Karpas-422 (cell line): Measurements from ENCODE around the gene JMJD8. TPM values are rescaled to one million over a fixed set of nuclear protein-coding genes. Genes with fewer than 3 reads are reported as not detected.

Experiments used
- DNase-seq: peaks from one replicate; pipeline ENCODE4 v3.0.0-alpha.2; 2015
- H2AFZ ChIP-seq: fragments of 200-600 bp; sonication (generic); 2 replicates; pipeline ENCODE4 v1.6.1; 2014; ENCODE audit warnings: antibody characterized with exemption, low read length, mixed read lengths
- H3K27ac ChIP-seq: fragments of 200-600 bp; sonication (generic); 2 replicates; pipeline ENCODE4 v1.5.1; 2014; ENCODE audit warnings: mild to moderate bottlenecking, low read length, moderate library complexity
- H3K27me3 ChIP-seq: fragments of 200-600 bp; sonication (generic); 2 replicates; pipeline ENCODE4 v1.6.1; 2014; ENCODE audit warnings: low read length, mixed read lengths
- H3K36me3 ChIP-seq: fragments of 200-600 bp; sonication (generic); 2 replicates; pipeline ENCODE4 v1.6.1; 2014; ENCODE audit warnings: low read length, mixed read lengths; ENCODE audit not compliant: insufficient read depth
- H3K4me1 ChIP-seq: fragments of 200-600 bp; sonication (generic); 2 replicates; pipeline ENCODE4 v1.6.1; 2014; ENCODE audit warnings: mild to moderate bottlenecking, low read length, mixed read lengths
- H3K4me2 ChIP-seq: fragments of 200-600 bp; sonication (generic); 2 replicates; pipeline ENCODE4 v1.6.1; 2014; ENCODE audit warnings: low read length, low read depth, mild to moderate bottlenecking; ENCODE audit not compliant: poor library complexity, severe bottlenecking
- H3K4me3 ChIP-seq: fragments of 200-600 bp; sonication (generic); 2 replicates; pipeline ENCODE4 v1.5.1; 2014; ENCODE audit warnings: mild to moderate bottlenecking, antibody characterized with exemption, low read length, mixed read lengths
- H3K79me2 ChIP-seq: fragments of 200-600 bp; sonication (generic); 2 replicates; pipeline ENCODE4 v1.6.1; 2014; ENCODE audit warnings: mild to moderate bottlenecking, low read length, mixed read lengths
- H3K9ac ChIP-seq: fragments of 200-600 bp; sonication (generic); 2 replicates; pipeline ENCODE4 v1.6.0; 2014; ENCODE audit warnings: low read length
- H3K9me2 ChIP-seq: fragments of 200-600 bp; sonication (generic), shearing (Covaris generic); replicated peaks from 2 replicates; pipeline ENCODE4 v1.6.0; 2014; ENCODE audit warnings: mild to moderate bottlenecking, low read length, moderate library complexity; ENCODE audit not compliant: insufficient read depth
- H3K9me3 ChIP-seq: fragments of 300-700, 200-600 bp; sonication (generic); 2 replicates; pipeline ENCODE4 v1.6.1; 2014; ENCODE audit warnings: low read length, mixed read lengths
- H4K20me1 ChIP-seq: fragments of 200-600 bp; sonication (generic); 2 replicates; pipeline ENCODE4 v1.6.1; 2014; ENCODE audit warnings: mild to moderate bottlenecking, antibody characterized with exemption, low read length, low read depth; ENCODE audit not compliant: insufficient read depth
- total RNA-seq: library from RNA; depleted of rRNA; stranded (reverse); fragments of >200 nt; shearing (Covaris generic); gene quantifications from 2 replicates; pipeline ENCODE4 v1.2.3, GENCODE V29; 2014; ENCODE audit warnings: low replicate concordance; rRNA removed

The JMJD8 gene
- total RNA-seq, 1 experiment from 2014 or later: 28.1 TPM

DNA sequence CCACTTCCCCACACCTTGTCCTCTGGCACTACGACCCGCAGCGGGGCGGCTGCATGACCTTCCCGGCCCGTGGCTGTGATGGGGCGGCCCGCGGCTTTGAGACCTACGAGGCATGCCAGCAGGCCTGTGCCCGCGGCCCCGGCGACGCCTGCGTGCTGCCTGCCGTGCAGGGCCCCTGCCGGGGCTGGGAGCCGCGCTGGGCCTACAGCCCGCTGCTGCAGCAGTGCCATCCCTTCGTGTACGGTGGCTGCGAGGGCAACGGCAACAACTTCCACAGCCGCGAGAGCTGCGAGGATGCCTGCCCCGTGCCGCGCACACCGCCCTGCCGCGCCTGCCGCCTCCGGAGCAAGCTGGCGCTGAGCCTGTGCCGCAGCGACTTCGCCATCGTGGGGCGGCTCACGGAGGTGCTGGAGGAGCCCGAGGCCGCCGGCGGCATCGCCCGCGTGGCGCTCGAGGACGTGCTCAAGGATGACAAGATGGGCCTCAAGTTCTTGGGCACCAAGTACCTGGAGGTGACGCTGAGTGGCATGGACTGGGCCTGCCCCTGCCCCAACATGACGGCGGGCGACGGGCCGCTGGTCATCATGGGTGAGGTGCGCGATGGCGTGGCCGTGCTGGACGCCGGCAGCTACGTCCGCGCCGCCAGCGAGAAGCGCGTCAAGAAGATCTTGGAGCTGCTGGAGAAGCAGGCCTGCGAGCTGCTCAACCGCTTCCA, 50.6 kb downstream of the JMJD8 start:
- Histone ChIP-seq H3K27me3 (no peaks in the 10 kb centered on the region), H3K9ac (no peak overlapping the region), H3K79me2 (peaks cover 20% of the 10 kb centered on the region)

DNA sequence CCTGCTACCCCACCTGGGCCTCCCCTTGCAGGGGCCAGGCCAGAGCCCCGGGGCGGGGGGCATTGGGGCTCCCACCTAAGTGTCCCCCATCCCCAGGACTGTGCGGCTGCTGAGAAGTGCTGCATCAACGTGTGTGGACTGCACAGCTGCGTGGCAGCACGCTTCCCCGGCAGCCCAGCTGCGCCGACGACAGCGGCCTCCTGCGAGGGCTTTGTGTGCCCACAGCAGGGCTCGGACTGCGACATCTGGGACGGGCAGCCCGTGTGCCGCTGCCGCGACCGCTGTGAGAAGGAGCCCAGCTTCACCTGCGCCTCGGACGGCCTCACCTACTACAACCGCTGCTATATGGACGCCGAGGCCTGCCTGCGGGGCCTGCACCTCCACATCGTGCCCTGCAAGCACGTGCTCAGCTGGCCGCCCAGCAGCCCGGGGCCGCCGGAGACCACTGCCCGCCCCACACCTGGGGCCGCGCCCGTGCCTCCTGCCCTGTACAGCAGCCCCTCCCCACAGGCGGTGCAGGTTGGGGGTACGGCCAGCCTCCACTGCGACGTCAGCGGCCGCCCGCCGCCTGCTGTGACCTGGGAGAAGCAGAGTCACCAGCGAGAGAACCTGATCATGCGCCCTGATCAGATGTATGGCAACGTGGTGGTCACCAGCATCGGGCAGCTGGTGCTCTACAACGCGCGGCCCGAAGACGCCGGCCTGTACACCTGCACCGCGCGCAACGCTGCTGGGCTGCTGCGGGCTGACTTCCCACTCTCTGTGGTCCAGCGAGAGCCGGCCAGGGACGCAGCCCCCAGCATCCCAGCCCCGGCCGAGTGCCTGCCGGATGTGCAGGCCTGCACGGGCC, 51.4 kb downstream of the JMJD8 start:
- no peak for DNase-seq
- no peaks in the 10 kb centered on the region for H3K27me3 ChIP-seq
- no peaks in the 10 kb centered on the region for H3K9me2 ChIP-seq
- H3K4me1 ChIP-seq: peaks cover 23% of the 10 kb centered on the region
- H3K9me3 ChIP-seq: no peaks in the 10 kb centered on the region
- H3K4me3 ChIP-seq: no peak overlapping the region
- H3K9ac ChIP-seq: no peak overlapping the region
- H3K79me2 ChIP-seq: peaks cover 20% of the 10 kb centered on the region
- peaks cover 7% of the 10 kb centered on the region; the same call in 1 of the 2 replicates for H4K20me1 ChIP-seq
- H3K36me3 ChIP-seq: 0 out of 2 replicates have a peak, but pooled peaks cover 4% of the 10 kb centered on the region
- H2AFZ ChIP-seq: no peak overlapping the region
- no peak overlapping the region for H3K27ac ChIP-seq
- no peak overlapping the region for H3K4me2 ChIP-seq

More for the DNA sequence above, 50.6 kb downstream of the JMJD8 start:
- DNase-seq: no peak
- Histone ChIP-seq H3K9me3 (no peaks in the 10 kb centered on the region), H4K20me1 (peaks cover 7% of the 10 kb centered on the region; the same call in 1 of the 2 replicates), H3K4me3 (no peak overlapping the region), H3K9me2 (no peaks in the 10 kb centered on the region), H2AFZ (no peak overlapping the region), H3K27ac (no peak overlapping the region), H3K4me1 (peaks cover 23% of the 10 kb centered on the region), H3K4me2 (no peak overlapping the region), H3K36me3 (0 out of 2 replicates have a peak, but pooled peaks cover 4% of the 10 kb centered on the region)

DNA sequence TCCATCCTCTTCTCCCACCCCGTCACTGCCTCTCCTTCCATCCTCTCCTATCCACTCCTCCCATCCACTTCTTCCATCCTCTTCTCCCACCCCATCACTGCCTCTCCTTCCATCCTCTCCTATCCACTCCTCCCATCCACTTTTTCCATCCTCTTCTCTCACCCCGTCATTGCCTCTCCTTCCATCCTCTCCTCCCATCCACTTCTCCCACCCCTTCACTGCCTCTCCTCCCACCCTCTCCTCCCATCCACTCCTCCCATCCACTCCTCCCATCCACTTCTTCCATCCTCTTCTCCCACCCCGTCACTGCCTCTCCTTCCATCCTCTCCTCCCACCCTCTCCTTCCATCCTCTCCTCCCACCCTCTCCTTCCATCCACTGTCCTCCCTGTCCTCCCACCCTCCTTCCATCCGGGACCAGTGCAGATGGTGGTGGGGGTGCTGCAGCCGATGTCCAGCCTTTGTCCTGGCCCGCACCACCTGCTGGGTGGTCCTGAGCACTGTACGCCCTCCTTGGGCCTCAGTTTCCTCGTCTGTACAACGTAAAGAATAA, 52.3 kb downstream of the JMJD8 start:
- Histone ChIP-seq H3K9me3 (no peaks in the 10 kb centered on the region), H3K27ac (no peak overlapping the region), H3K4me2 (no peak overlapping the region), H2AFZ (no peak overlapping the region), H3K4me3 (no peak overlapping the region), H4K20me1 (peaks cover 7% of the 10 kb centered on the region; the same call in 1 of the 2 replicates), H3K4me1 (peaks cover 20% of the 10 kb centered on the region), H3K9me2 (no peaks in the 10 kb centered on the region), H3K27me3 (no peaks in the 10 kb centered on the region), H3K79me2 (peaks cover 20% of the 10 kb centered on the region), H3K9ac (no peak overlapping the region), H3K36me3 (0 out of 2 replicates have a peak, but pooled peaks cover 4% of the 10 kb centered on the region)
- no peak for DNase-seq

Other genes starting within 250 kb of the JMJD8 start
- gene CAPN15, start 156.6 kb downstream of the JMJD8 start, total RNA-seq: 26.7 and 51.3 TPM in 2 replicates
- gene PRR35, start 123.9 kb downstream of the JMJD8 start, total RNA-seq: not detected in 2 replicates
- gene NHLRC4, start 117.3 kb downstream of the JMJD8 start, total RNA-seq: 3.7 and 5.9 TPM in 2 replicates
- gene PIGQ, start 114.4 kb downstream of the JMJD8 start, total RNA-seq: 35.7 and 64.3 TPM in 2 replicates
- 5.9 and 11.3 TPM in 2 replicates for gene RAB40C, start 94.3 kb downstream of the JMJD8 start, total RNA-seq
- gene WFIKKN1, start 53.3 kb downstream of the JMJD8 start, total RNA-seq: 0.22 TPM in 1 of 2 replicates, not detected in the other
- gene METTL26, start 48.0 kb downstream of the JMJD8 start, total RNA-seq: 149 and 293 TPM in 2 replicates
- 41.7 and 137 TPM in 2 replicates for gene MCRIP2, start 42.5 kb downstream of the JMJD8 start, total RNA-seq
- gene WDR90, start 35.0 kb downstream of the JMJD8 start, total RNA-seq: 37.2 and 55.2 TPM in 2 replicates
- 73.8 and 114 TPM in 2 replicates for gene RHOT2, start 16.2 kb downstream of the JMJD8 start, total RNA-seq
- 3.6 and 15.2 TPM in 2 replicates for gene RHBDL1, start 8.7 kb downstream of the JMJD8 start, total RNA-seq
- 142 and 145 TPM in 2 replicates for gene STUB1, start 3.9 kb downstream of the JMJD8 start, total RNA-seq
- gene WDR24, start 6.1 kb upstream of the JMJD8 start, total RNA-seq: 4.5 and 8.2 TPM in 2 replicates
- gene FBXL16, start 21.5 kb upstream of the JMJD8 start, total RNA-seq: 0.48 and 2.1 TPM in 2 replicates
- gene METRN, start 30.8 kb upstream of the JMJD8 start, total RNA-seq: 25.2 and 132 TPM in 2 replicates
- 19.8 and 53.3 TPM in 2 replicates for gene ANTKMT, start 36.8 kb upstream of the JMJD8 start, total RNA-seq
- 29.4 and 110 TPM in 2 replicates for gene CCDC78, start 42.1 kb upstream of the JMJD8 start, total RNA-seq
- 57.4 and 159 TPM in 2 replicates for gene HAGHL, start 42.8 kb upstream of the JMJD8 start, total RNA-seq
- gene CIAO3, start 56.7 kb upstream of the JMJD8 start, total RNA-seq: 32.1 and 77.4 TPM in 2 replicates
- 0.47 TPM in 1 of 2 replicates, not detected in the other for gene MSLN, start 76.4 kb upstream of the JMJD8 start, total RNA-seq
- 26.6 and 61.1 TPM in 2 replicates for gene RPUSD1, start 104.0 kb upstream of the JMJD8 start, total RNA-seq
- 7.9 and 35.2 TPM in 2 replicates for gene CHTF18, start 104.3 kb upstream of the JMJD8 start, total RNA-seq
- gene GNG13, start 116.4 kb upstream of the JMJD8 start, total RNA-seq: not detected in 2 replicates